ENCODE results near the gene MMP12. TPM values are rescaled to one million over a fixed set of nuclear protein-coding genes. Genes with fewer than 3 reads are reported as not detected.

The MMP12 gene
- 0.17 to 0.18 TPM in 2 of 3 replicates, not detected in the other for total RNA-seq
- long read RNA-seq = 0 reads

- no peaks in the 10 kb centered on the region for H3K27me3 Mint-ChIP-seq (ENCODE audit: low read depth)
- H3K27ac Mint-ChIP-seq (ENCODE audit: unreplicated experiment) = no peak within 1 kb of the TSS
- peaks cover 18% of the 10 kb centered on the region for H3K4me1 Mint-ChIP-seq (ENCODE audit: low read depth)
- no peaks in the 10 kb centered on the region for H3K36me3 Mint-ChIP-seq (ENCODE audit: low read depth)
- H3K9me3 Mint-ChIP-seq (ENCODE audit: low read depth) = peaks cover 1% of the 10 kb centered on the region
- no peak within 1 kb of the TSS for H3K4me3 Mint-ChIP-seq (ENCODE audit: unreplicated experiment)
- DNase-seq (ENCODE audit: low spot score) = no peak
- no peak for TF ChIP-seq CTCF (IDR thresholded peaks at IDR 0.05)
Observed at GRCh38 chr11:102874852-102875251, at the start of gene MMP12. Gene MMP12 (minus strand): TSS chr11:102874982. CDS start chr11:102874937, 45 bp downstream.

- TF ChIP-seq CTCF (IDR thresholded peaks at IDR 0.05) = no peak
- Mint-ChIP-seq H3K36me3 (ENCODE audit: low read depth) (no peaks in the 10 kb centered on the region), H3K9me3 (ENCODE audit: low read depth) (no peaks in the 10 kb centered on the region), H3K4me3 (ENCODE audit: unreplicated experiment) (no peak overlapping the region), H3K27ac (ENCODE audit: unreplicated experiment) (no peak overlapping the region), H3K4me1 (ENCODE audit: low read depth) (peaks cover 14% of the 10 kb centered on the region), H3K27me3 (ENCODE audit: low read depth) (no peaks in the 10 kb centered on the region)
- DNase-seq (ENCODE audit: low spot score) = no peak
Observed at GRCh38 chr11:102921587-102922220, 46.9 kb upstream of the MMP12 start.

GRCh38 chr11:102920118-102920684 lies 45.4 kb upstream of the MMP12 start:
- Mint-ChIP-seq H3K27me3 (ENCODE audit: low read depth) (no peaks in the 10 kb centered on the region), H3K27ac (ENCODE audit: unreplicated experiment) (no peak overlapping the region), H3K4me1 (ENCODE audit: low read depth) (peaks cover 12% of the 10 kb centered on the region), H3K9me3 (ENCODE audit: low read depth) (no peaks in the 10 kb centered on the region), H3K4me3 (ENCODE audit: unreplicated experiment) (no peak overlapping the region), H3K36me3 (ENCODE audit: low read depth) (no peaks in the 10 kb centered on the region)
- DNase-seq (ENCODE audit: low spot score) = no peak
- no peak for TF ChIP-seq CTCF (IDR thresholded peaks at IDR 0.05)

GRCh38 chr11:102915044-102915375 lies 40.2 kb upstream of the MMP12 start:
- Mint-ChIP-seq H3K4me3 (ENCODE audit: unreplicated experiment) (no peak overlapping the region), H3K27me3 (ENCODE audit: low read depth) (no peaks in the 10 kb centered on the region), H3K9me3 (ENCODE audit: low read depth) (no peaks in the 10 kb centered on the region), H3K4me1 (ENCODE audit: low read depth) (peaks cover 3% of the 10 kb centered on the region), H3K27ac (ENCODE audit: unreplicated experiment) (no peak overlapping the region), H3K36me3 (ENCODE audit: low read depth) (no peaks in the 10 kb centered on the region)
- peak; percentile 3 for TF ChIP-seq CTCF (IDR thresholded peaks at IDR 0.05)
- no peak for DNase-seq (ENCODE audit: low spot score)

GRCh38 chr11:102914238-102915043 lies 39.7 kb upstream of the MMP12 start:
- Mint-ChIP-seq H3K27ac (ENCODE audit: unreplicated experiment) (no peak overlapping the region), H3K9me3 (ENCODE audit: low read depth) (no peaks in the 10 kb centered on the region)

More at GRCh38 chr11:102914238-102915043, 39.7 kb upstream of the MMP12 start:
- H3K4me1 Mint-ChIP-seq (ENCODE audit: low read depth) = peaks cover 3% of the 10 kb centered on the region
- no peaks in the 10 kb centered on the region for H3K36me3 Mint-ChIP-seq (ENCODE audit: low read depth)
- no peaks in the 10 kb centered on the region for H3K27me3 Mint-ChIP-seq (ENCODE audit: low read depth)
- no peak for DNase-seq (ENCODE audit: low spot score)
- no peak overlapping the region for H3K4me3 Mint-ChIP-seq (ENCODE audit: unreplicated experiment)
- TF ChIP-seq CTCF (IDR thresholded peaks at IDR 0.05) = peak; percentile 88
